Measurements from ENCODE around the gene ALX3.

ALX3 gene

GRCh38 chr1:110102081-110102480, 31.6 kb upstream of the ALX3 start:
- peaks cover 5% of the 10 kb centered on the region for H3K4me1 ChIP-seq (ENCODE audit: control insufficient read depth, insufficient read depth, low read length)
- H3K9ac ChIP-seq (ENCODE audit: low read depth, low read length) = no peak overlapping the region
- no peaks in the 10 kb centered on the region for H3K9me3 ChIP-seq (replicated peaks; ENCODE audit: low read length)
- no peak overlapping the region for H3K4me3 ChIP-seq (ENCODE audit: low read length)
- H3K36me3 ChIP-seq (ENCODE audit: insufficient read depth, low read length) = no peaks in the 10 kb centered on the region
- peaks cover 56% of the 10 kb centered on the region for H3K27me3 ChIP-seq (ENCODE audit: control insufficient read depth, insufficient read depth, low read length)
- no peak overlapping the region for H3K4me2 ChIP-seq (ENCODE audit: low read length)

GRCh38 chr1:110100335-110100734, 29.9 kb upstream of the ALX3 start:
- no peak overlapping the region for H3K9ac ChIP-seq (ENCODE audit: low read depth, low read length)
- peaks cover 71% of the 10 kb centered on the region for H3K27me3 ChIP-seq (ENCODE audit: control insufficient read depth, insufficient read depth, low read length)
- H3K36me3 ChIP-seq (ENCODE audit: insufficient read depth, low read length) = no peaks in the 10 kb centered on the region
- no peak overlapping the region for H3K4me3 ChIP-seq (ENCODE audit: low read length)
- peaks cover 5% of the 10 kb centered on the region for H3K4me1 ChIP-seq (ENCODE audit: control insufficient read depth, insufficient read depth, low read length)
- no peak overlapping the region for H3K4me2 ChIP-seq (ENCODE audit: low read length)
- no peaks in the 10 kb centered on the region for H3K9me3 ChIP-seq (replicated peaks; ENCODE audit: low read length)

- H3K4me3 ChIP-seq (ENCODE audit: low read length) = no peak overlapping the region
- H3K9ac ChIP-seq (ENCODE audit: low read depth, low read length) = no peak overlapping the region
- H3K4me2 ChIP-seq (ENCODE audit: low read length) = no peak overlapping the region
- no peaks in the 10 kb centered on the region for H3K9me3 ChIP-seq (replicated peaks; ENCODE audit: low read length)
- H3K4me1 ChIP-seq (ENCODE audit: control insufficient read depth, insufficient read depth, low read length) = peaks cover 5% of the 10 kb centered on the region
- H3K27me3 ChIP-seq (ENCODE audit: control insufficient read depth, insufficient read depth, low read length) = peaks cover 81% of the 10 kb centered on the region
- no peaks in the 10 kb centered on the region for H3K36me3 ChIP-seq (ENCODE audit: insufficient read depth, low read length)
Measured at GRCh38 chr1:110098222-110099026, 28.0 kb upstream of the ALX3 start.

DNA sequence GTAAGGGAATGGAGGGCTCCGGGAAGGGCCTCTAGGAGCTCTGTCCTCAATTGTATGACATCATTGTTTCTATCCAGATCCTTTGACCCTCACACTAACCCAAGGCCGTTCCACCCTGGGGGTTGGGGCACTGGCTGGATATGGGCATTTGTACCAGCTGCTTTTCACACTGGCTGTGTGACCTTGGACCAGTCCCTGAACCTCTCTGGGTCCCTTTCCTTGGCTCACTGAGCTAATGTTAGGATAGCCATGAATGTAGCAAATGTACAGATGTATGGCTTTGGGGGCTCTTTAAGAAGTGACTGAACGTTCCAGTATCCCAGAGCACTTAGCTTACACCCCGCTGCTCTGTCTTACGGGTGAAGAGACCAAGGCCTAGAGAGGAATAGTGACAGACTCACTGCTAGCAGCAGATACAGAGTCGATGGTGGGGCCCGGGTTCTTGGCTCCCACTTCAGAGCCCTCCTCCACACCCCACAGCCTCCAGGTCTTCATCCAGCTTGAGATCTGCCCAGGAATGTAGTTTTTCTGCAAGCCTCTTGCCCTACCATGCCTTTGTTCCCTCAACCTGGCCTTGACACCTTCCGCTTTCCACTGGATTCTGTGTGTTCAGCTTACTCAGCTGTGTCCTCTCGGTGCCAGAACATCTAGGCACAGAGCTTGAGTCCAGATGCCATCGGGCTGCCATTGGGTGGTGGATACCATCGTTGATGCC, 27.2 kb upstream of the ALX3 start:
- peaks cover 83% of the 10 kb centered on the region for H3K27me3 ChIP-seq (ENCODE audit: control insufficient read depth, insufficient read depth, low read length)

GRCh38 chr1:110094931-110095654, 24.6 kb upstream of the ALX3 start:
- Histone ChIP-seq H3K9ac (ENCODE audit: low read depth, low read length) (no peak overlapping the region), H3K36me3 (ENCODE audit: insufficient read depth, low read length) (no peaks in the 10 kb centered on the region), H3K4me1 (ENCODE audit: control insufficient read depth, insufficient read depth, low read length) (no peaks in the 10 kb centered on the region), H3K4me3 (ENCODE audit: low read length) (no peak overlapping the region), H3K27me3 (ENCODE audit: control insufficient read depth, insufficient read depth, low read length) (peaks cover 92% of the 10 kb centered on the region), H3K9me3 (replicated peaks; ENCODE audit: low read length) (no peaks in the 10 kb centered on the region), H3K4me2 (ENCODE audit: low read length) (no peak overlapping the region)

More for the DNA sequence above, 27.2 kb upstream of the ALX3 start:
- no peaks in the 10 kb centered on the region for H3K36me3 ChIP-seq (ENCODE audit: insufficient read depth, low read length)
- no peak overlapping the region for H3K4me3 ChIP-seq (ENCODE audit: low read length)
- H3K9ac ChIP-seq (ENCODE audit: low read depth, low read length) = no peak overlapping the region
- H3K9me3 ChIP-seq (replicated peaks; ENCODE audit: low read length) = no peaks in the 10 kb centered on the region
- no peak overlapping the region for H3K4me2 ChIP-seq (ENCODE audit: low read length)
- H3K4me1 ChIP-seq (ENCODE audit: control insufficient read depth, insufficient read depth, low read length) = peaks cover 5% of the 10 kb centered on the region

- no peaks in the 10 kb centered on the region for H3K9me3 ChIP-seq (replicated peaks; ENCODE audit: low read length)
- H3K4me3 ChIP-seq (ENCODE audit: low read length) = no peak overlapping the region
- H3K4me2 ChIP-seq (ENCODE audit: low read length) = no peak overlapping the region
- H3K27me3 ChIP-seq (ENCODE audit: control insufficient read depth, insufficient read depth, low read length) = peaks cover 85% of the 10 kb centered on the region
- no peaks in the 10 kb centered on the region for H3K36me3 ChIP-seq (ENCODE audit: insufficient read depth, low read length)
- H3K9ac ChIP-seq (ENCODE audit: low read depth, low read length) = no peak overlapping the region
- H3K4me1 ChIP-seq (ENCODE audit: control insufficient read depth, insufficient read depth, low read length) = no peaks in the 10 kb centered on the region
Measured at GRCh38 chr1:110092991-110093390, 22.5 kb upstream of the ALX3 start.

DNA sequence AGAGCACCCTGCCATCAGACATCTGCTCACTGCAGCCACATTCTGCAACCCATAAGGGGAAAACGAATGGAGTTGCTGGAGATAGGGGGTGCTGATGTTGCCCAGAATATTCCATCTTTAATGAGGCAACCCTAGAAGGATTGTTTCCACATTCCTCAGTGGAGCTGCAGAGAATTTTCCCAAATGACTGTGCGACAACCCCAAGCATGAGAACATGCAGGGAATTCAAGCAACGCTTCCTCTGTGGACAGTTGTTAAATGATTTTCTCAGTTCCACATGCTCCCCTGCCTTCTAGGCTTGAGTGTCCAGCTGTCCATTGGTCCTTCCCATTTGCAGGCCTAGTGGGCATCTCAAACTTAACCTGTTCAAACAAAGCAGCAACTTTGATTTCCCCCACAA, 21.3 kb upstream of the ALX3 start:
- Histone ChIP-seq H3K4me2 (ENCODE audit: low read length) (no peak overlapping the region), H3K36me3 (ENCODE audit: insufficient read depth, low read length) (no peaks in the 10 kb centered on the region), H3K4me1 (ENCODE audit: control insufficient read depth, insufficient read depth, low read length) (no peaks in the 10 kb centered on the region), H3K27me3 (ENCODE audit: control insufficient read depth, insufficient read depth, low read length) (peaks cover 88% of the 10 kb centered on the region), H3K4me3 (ENCODE audit: low read length) (no peak overlapping the region), H3K9me3 (replicated peaks; ENCODE audit: low read length) (no peaks in the 10 kb centered on the region), H3K9ac (ENCODE audit: low read depth, low read length) (no peak overlapping the region)

DNA sequence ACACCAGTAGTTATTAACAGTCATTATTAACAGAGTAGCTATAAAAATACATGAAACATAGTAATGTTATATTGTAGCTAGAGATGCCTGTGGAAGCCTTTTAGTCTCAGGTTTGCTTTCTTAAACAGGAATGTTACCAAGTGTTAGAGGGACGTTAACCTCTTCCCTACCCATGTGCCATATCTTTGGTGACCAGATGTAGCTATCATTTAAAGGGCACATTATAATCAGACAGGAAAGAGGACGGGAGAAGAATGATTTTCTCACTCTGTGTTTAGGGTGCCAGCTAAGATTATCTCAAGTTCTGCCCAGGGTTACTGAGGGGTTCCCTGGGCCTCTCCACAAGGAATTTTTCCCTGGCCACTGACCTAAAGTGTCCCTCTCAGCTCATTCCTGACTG, 20.9 kb upstream of the ALX3 start:
- Histone ChIP-seq H3K4me3 (ENCODE audit: low read length) (no peak overlapping the region), H3K9ac (ENCODE audit: low read depth, low read length) (no peak overlapping the region), H3K4me1 (ENCODE audit: control insufficient read depth, insufficient read depth, low read length) (no peaks in the 10 kb centered on the region), H3K4me2 (ENCODE audit: low read length) (no peak overlapping the region), H3K36me3 (ENCODE audit: insufficient read depth, low read length) (no peaks in the 10 kb centered on the region), H3K27me3 (ENCODE audit: control insufficient read depth, insufficient read depth, low read length) (peaks cover 88% of the 10 kb centered on the region), H3K9me3 (replicated peaks; ENCODE audit: low read length) (no peaks in the 10 kb centered on the region)

GRCh38 chr1:110089561-110090275, 19.2 kb upstream of the ALX3 start:
- Histone ChIP-seq H3K9me3 (replicated peaks; ENCODE audit: low read length) (no peaks in the 10 kb centered on the region), H3K4me1 (ENCODE audit: control insufficient read depth, insufficient read depth, low read length) (no peaks in the 10 kb centered on the region), H3K9ac (ENCODE audit: low read depth, low read length) (no peak overlapping the region)

DNA sequence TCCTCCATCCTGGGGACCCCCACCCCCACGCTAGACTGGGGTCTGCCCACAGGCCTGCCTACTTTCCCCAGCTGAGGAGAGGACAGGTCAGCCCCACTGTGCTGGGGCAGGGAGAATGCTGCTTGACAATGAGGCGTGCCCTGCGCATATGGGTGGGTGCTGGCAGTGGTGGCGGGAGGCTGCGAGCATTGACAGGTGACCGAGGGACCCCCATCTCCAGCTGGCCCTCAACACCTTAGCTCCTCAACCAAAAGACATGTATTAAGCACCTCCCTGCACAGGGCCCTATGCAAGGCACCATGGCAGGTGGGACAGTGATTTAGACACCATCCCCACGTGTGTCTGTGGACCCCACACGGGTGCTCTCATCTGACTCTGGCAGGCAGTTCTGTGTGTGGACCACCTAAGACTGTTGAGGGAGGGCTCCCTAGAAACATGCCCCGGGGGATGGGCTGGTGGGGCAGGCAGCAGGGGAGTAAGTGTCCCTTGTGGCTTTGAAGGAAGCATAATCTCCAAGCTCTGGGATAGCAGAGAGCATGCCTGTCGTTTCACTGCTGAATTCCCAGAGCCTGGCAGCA, 18.4 kb upstream of the ALX3 start:
- peaks cover 90% of the 10 kb centered on the region for H3K27me3 ChIP-seq (ENCODE audit: control insufficient read depth, insufficient read depth, low read length)
- no peaks in the 10 kb centered on the region for H3K36me3 ChIP-seq (ENCODE audit: insufficient read depth, low read length)
- H3K4me2 ChIP-seq (ENCODE audit: low read length) = no peak overlapping the region
- no peaks in the 10 kb centered on the region for H3K9me3 ChIP-seq (replicated peaks; ENCODE audit: low read length)
- H3K9ac ChIP-seq (ENCODE audit: low read depth, low read length) = no peak overlapping the region
- no peak overlapping the region for H3K4me3 ChIP-seq (ENCODE audit: low read length)
- H3K4me1 ChIP-seq (ENCODE audit: control insufficient read depth, insufficient read depth, low read length) = peaks cover 7% of the 10 kb centered on the region

More at GRCh38 chr1:110089561-110090275, 19.2 kb upstream of the ALX3 start:
- Histone ChIP-seq H3K4me3 (ENCODE audit: low read length) (no peak overlapping the region), H3K4me2 (ENCODE audit: low read length) (no peak overlapping the region), H3K36me3 (ENCODE audit: insufficient read depth, low read length) (no peaks in the 10 kb centered on the region), H3K27me3 (ENCODE audit: control insufficient read depth, insufficient read depth, low read length) (peaks cover 90% of the 10 kb centered on the region)

Data from skeletal muscle satellite cell (primary cell).